Measurements from ENCODE around the gene SYNJ2BP.

DNA sequence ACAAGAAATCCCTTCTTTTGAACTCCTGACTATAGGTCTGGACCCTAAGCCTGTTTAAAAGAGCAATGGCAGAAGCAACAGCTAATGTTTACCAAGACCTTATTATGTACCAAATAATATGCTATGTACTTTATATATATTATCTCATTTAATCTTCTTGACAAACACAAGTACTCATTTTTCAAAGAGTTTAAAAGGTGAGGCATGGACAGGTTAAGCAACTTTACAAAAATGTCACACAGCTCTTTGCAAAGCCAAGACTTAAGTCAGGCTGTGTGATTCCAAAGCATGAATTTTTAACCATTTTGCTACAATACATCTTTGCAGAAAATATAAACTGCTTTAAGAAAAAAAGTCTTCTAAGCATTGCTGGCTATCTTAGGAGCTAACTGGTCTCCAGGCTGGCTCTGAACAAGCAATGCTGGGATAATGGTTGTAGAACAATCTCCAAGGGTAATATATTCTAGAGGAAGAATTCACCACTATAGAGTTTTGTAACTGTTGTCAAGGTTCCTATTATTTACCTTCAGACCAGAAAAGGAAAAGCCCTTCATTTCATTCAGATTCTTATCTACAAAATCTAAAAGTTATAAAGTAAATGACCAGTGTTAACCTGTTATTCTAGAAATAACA is 22.1 kb downstream of the SYNJ2BP start:
- TF ChIP-seq, protein P1, sequence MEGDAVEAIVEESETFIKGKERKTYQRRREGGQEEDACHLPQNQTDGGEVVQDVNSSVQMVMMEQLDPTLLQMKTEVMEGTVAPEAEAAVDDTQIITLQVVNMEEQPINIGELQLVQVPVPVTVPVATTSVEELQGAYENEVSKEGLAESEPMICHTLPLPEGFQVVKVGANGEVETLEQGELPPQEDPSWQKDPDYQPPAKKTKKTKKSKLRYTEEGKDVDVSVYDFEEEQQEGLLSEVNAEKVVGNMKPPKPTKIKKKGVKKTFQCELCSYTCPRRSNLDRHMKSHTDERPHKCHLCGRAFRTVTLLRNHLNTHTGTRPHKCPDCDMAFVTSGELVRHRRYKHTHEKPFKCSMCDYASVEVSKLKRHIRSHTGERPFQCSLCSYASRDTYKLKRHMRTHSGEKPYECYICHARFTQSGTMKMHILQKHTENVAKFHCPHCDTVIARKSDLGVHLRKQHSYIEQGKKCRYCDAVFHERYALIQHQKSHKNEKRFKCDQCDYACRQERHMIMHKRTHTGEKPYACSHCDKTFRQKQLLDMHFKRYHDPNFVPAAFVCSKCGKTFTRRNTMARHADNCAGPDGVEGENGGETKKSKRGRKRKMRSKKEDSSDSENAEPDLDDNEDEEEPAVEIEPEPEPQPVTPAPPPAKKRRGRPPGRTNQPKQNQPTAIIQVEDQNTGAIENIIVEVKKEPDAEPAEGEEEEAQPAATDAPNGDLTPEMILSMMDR (IDR thresholded peaks at IDR 0.05) = no peak
- no peak for TF ChIP-seq EZH2 (IDR thresholded peaks at IDR 0.05; ENCODE audit: borderline replicate concordance, insufficient read depth, low read depth, low read length, poor library complexity, severe bottlenecking)
